HG03558 (cell line): ENCODE data around the gene NMT2.

Experiments
- ATAC-seq: cut with Tn5 transposase; IDR thresholded peaks from one replicate; pipeline ENCODE4 v1.9.1; 2021; ENCODE audit warnings: moderate number of reproducible peaks; ENCODE audit not compliant: unreplicated experiment; ENCODE audit errors: extremely low read depth

NMT2 gene

DNA sequence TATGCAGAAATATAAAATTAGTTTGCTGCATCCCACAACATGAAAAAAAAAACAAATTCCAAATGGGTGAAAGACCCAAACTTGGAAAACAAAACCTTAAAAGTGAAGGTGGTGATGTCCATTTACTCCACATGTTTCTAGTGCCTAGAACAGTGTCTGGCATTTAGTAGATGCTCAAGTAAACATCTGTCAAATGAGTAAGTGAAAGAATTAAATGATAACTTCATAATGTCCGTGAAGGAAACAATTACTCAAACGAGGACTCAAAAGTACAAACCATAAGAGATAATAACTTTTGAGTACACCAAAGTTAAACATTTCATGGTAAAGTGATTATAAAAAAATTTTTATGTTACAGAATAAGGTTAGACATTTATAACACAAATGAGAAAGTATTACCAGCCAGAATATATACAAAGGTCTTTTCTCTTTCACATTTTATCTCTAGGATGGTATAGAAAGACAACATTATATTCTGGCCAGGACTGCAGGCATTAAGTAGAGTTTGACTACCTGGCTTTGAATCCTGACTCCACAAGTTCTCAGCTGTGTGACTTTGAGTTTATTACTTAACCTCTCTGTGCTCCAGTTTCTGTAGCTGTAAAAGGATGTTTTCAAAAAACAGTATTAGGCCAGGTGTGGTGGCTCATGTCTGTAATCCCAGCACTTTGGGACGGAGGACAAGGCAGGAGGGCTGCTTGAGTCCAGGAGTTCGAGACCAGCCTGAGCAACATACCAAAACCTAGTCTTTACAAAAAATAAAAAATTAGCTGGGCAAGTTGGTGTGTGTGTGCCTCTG, 20.7 kb downstream of the NMT2 start:
- ATAC-seq: no peak

DNA sequence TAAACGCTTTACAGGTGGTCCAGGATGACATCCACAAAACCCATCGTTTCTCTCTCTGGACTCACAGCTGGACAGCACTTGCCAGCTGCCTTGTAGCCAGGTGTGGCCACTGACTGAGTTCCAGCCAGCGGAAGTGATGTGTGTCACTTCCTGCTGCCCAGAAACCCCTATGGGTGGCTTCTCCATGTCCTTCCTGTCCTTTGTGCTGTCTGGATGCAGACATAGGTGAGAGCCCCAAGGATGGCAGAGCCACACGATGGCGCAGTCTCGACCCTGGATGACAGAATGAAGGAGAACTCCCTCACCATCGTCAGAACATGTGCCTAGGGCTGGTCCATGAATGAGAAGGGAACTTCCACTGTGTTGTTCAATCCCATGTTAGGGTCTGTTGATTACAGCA, 22.1 kb downstream of the NMT2 start:
- ATAC-seq: no peak

DNA sequence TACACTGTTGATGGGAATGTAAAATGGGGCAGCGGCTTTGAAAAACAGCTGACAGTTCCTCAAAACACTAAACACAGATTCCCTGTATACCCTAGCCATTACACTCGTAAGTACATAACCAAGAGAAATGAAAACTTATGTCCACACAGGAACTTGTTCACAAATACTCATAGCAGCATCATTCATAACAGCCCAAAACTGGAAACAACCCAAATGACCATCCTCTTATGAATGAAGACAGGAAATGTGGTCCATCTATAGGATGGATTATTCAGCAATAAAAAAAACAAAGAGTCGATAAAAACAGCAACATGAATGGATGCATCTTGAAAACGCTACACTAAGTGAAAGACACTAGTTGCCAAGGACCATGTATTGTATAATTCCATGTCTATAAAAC, 23.7 kb downstream of the NMT2 start:
- no peak for ATAC-seq

DNA sequence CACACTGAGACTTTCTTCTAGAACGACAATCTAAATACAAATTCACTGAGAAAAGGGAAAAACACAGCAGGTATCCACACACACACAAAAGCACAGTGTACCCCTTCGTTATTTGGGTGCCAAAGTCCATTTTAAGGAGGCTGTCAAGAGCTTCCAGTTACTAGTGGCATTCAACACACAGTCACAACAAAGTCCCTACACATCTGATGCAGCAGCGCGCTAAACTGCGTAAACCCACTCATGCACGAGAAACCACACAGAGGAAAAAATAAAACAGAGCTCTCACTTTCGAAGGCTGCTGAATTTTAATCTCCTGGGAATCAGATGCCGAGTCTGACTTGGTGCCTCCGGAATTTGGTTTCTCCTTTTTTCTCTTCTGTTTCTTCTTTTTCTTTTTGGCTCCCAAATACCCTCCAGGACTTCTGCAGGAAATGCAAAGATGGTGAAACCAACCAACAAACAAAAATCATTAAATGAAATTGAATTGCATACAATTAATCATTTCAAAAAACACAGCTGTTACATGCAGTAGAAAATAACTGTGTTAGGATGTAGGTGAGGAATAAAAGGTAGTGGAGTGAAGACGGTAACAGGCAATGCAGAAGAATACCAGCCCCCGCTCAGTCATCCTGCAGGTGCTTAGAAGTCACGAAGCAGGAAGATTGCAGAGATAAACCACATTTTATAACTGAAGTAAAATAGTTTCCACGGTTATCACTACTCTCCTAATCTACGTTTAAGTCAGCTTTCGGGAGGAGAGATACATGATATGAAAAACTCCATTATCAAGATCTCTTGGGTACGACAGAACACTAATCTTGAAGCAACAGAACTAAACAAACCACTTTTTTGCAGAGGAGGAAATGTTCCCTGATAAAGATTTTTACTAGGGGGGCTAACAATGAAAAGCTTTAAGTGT, 27.1 kb downstream of the NMT2 start:
- peak; percentile 88 for ATAC-seq

DNA sequence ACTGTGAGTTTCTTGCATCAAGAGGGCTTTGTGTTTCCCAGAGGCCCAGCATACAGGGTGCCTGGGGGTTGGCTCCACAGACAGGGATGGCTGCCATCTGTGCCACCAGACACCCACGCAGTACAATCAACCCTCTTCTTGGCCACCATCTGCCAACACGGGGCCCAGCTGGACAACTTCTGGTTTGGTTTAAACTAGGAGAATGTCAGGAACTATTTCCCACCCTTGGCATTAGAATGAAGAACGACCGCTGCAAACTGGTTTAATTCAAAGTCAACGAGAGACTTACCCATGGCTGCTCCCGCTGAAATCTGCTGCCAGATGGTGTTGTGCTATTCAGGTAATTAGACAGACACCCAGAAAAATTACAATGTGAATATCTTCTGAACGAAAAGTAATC, 27.8 kb downstream of the NMT2 start:
- ATAC-seq: no peak

DNA sequence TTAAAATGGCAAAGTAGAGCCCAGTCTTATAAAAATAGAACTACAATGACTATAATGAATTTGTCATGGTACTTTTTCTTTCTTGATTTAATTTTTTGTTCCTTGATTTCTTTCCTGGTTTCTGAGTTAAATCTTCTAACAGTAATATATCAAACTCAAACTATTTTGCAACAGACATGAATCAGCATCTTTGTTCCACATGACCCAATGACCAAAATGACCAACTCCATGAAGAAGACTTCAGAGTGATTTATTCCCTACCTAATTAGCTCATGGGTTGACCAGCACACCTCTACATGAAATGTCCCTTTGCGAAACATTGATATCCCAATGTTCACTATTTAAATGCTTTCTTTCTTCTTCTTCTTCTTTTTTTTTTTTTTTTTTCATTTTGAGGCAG, 30.9 kb downstream of the NMT2 start:
- ATAC-seq: no peak

DNA sequence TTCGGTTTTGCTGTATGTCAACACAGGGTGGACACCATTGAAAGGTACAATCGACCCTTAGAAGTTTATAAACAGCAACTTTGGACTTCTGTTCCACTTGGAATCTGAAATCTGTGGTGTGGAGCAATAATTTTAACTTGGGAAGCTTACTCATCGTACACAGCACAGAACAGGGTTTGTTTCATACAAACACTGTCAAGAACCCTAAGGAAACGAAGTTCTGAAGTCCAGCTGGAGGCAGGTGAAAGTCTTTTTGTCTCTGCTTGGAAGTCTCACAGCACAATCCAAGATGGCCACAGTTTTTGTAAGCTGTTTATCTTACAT, 31.5 kb downstream of the NMT2 start:
- no peak for ATAC-seq

DNA sequence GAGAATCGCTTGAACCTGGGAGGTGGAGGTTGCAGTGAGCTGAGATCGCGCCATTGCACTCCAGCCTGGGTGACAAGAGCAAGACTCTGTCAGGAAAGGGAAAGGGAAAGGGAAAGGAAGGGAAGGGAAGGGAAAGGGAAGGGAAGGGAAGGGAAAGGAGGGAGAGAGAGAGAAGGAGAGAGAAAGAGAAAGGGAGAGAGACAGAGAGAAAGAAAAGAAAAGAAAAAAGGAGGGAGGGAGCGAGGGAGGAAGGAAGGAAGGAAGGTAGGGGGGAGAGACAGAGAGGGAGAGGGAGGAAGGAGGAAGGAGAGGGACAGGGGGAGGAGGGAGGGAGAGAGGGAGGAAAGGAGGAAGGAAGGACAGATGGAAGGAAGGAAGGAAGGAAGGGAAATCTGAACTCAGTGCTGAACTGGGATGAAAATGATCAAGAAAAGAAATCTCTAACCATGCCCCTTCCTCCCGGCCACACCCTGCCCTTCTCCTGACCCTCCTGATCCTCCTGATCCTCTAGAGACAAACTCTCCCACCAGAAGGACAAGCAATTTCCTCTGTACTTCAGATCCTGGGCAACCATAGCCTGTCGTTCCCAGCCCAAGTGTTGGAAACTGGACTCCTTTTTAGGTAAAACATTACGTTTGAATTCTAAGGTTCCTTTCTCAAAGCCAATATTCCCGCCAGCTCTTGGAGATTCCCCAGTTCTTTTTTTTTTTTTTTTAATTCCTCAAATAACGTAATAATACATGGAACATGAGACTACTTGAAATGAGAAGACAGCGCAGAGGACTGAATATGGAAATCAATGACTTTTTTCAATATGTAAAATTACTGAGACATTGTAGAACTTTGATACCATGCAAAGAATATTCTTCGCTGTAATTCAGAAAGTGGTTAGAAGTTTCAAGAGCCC, 32.1 kb downstream of the NMT2 start:
- ATAC-seq: no peak

DNA sequence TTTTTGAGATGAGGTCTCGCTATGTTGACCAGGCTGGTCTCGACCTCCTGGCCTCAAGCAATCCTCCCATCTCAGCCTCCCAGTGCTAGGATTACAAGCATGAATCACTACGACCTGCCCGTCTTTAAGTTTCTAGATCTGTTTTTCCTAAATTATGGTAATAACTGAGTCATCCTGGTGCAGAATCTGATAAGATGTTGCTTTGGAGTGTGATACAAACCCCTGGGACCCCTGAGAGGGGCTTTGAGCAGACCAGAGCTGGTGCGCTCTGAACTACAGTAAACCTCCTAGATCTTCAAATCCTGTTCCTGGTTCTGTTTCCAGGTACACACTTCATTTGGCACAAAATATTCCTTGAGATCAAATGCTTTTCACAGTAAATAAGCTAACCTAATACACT, 37.2 kb downstream of the NMT2 start:
- ATAC-seq: no peak

DNA sequence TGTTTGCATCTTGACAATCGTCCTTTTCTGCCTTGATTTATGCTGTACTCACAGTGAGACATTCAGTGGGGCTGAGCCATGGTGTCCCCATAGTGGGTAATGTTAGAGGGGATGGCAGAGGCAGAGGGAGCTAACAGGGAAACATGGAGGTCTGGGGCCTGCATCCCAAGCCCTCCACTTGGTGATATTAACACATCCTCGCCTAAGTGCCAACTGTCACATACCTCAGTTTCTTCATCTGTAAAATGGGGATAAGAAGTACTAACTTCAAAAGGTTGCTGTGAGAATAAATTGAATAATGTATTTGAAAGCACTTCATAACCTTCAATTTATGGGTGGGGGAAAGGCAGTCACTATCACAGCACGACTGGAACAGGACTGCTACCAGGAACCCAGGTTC, 43.6 kb downstream of the NMT2 start:
- ATAC-seq: no peak

DNA sequence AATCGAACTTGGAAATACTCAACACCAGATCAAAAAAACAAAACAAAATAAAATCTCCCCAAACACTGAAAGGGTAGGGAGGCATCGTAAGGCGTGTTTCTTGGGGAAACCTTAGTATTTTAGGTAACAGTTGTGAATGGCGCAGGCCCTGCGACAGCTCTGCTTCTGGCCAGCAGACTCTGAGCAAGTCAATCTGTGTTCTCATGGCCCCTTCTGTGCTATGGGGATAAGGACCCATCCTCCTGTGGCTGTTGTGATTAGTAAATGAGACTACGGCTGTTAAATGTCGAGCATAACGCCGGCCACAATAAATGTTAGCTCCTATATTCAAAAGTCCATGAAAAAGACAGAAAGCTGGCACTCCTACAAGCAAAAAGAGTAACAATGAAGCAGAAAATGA, 44.3 kb downstream of the NMT2 start:
- no peak for ATAC-seq

DNA sequence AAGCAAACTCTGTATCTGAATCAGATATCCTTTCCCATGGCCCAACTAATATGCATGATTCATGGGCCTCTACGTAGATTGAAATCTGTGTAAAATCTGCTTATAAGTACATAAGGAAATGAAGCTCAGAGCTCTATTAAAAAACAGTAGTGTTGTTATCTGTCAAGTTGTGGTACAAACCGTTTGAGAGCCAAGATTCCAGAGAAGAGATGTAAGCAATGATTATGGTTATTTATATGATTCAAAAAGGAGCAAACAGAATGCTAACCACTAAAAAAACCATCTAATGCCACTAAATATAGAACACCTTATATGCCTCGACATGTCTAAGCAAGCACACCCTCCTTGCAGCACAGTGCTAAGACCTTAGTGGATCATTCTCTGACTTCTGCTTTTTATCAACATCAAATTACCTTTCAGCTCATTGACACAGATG, 44.7 kb downstream of the NMT2 start:
- no peak for ATAC-seq

DNA sequence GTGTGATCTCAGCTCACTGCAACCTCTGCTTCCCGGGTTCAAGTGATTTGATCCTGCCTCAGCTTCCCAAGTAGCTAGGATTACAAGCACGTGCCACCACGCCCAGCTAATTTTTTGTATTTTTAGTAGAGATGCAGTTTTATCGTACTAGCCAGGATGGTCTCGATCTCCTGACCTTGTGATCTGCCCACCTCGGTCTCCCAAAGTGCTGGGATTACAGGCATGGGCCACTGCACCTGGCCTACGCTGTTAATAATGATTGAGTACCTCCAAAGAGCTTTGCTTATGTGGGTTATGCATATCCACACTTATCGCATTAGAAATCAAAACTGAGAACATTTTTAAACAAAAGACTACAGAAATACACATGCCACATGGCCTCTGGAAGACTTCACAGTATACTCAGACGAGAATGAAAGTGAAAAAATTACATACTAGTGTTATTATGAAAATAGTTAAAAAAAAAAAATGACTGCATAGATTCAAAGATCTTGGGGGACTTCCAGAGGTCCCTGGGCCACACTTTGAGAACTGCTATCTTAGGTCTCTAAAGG, 45.9 kb downstream of the NMT2 start:
- peak; percentile 90 for ATAC-seq

DNA sequence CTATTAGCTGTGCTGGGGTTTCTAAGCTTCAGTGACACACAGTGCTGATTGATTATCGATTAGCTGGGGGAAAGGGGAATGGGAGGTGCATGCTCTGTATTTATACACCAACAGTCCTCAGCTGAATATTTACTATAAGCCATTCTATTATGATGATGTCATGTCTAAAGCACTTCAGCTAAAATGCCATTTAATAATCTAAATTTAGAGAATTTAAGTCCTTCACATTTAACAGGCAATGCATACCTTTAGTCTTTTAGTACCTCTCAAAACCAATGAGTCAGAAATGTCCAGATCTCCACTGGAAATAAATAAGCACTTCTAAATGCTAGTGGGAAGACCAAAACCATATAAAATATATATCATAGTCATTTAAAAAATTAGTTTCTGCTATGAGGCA, 46.8 kb downstream of the NMT2 start:
- ATAC-seq: no peak

DNA sequence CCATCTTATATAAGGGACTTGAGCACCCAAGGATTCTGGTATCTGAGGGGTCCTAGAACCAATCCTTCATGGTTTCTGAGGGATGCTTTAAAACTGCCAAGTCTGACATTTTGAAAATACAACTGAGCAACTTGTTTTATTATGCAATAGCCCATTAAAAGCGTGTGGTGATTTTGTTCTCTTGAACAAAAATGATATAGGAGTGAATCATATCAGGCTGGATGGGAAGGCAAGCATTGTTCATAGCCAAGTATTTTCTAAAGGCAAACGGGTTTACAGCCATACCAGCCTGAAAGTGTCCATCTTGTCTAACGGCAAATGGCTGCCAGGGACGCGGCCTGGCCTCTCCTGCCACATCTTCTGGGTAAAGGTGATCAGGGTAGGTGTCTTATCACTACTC, 48.0 kb downstream of the NMT2 start:
- no peak for ATAC-seq

DNA sequence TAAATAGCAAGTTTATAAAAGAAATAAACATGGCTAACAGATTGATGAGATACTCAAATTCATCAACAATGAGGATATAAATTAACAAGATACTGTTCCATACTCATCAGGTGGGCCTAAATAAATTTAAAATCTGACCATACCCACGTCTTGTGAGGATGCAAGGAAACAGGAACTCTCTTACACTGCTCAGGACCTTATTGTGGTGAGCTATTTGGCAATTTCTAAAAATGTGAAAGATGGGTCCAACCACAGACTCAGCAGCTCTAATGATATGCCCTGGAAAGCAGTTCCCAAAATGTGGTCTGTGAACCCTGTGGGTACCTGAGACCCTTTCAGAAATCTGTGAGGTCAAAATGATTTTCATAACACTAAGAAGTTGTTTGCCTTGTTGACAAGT, 49.9 kb downstream of the NMT2 start:
- no peak for ATAC-seq

DNA sequence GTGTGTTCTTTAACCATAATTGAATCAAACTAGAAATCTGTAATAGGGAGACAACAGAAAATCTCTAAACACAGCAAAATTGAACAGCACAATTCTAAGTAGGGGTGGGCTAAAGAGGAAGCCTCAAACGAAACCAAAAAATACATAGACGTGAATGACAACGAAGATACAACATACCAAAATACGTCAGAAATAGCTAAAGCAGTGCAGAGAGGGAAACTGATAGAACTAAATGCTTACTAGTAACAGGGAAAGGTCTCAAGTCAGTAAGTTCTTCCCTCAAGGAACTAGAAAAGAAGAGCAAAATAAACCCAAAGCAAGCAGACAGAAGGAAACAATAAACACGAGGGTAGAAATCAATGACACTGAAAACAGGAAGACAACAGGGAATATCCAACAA, 52.3 kb downstream of the NMT2 start:
- no peak for ATAC-seq

DNA sequence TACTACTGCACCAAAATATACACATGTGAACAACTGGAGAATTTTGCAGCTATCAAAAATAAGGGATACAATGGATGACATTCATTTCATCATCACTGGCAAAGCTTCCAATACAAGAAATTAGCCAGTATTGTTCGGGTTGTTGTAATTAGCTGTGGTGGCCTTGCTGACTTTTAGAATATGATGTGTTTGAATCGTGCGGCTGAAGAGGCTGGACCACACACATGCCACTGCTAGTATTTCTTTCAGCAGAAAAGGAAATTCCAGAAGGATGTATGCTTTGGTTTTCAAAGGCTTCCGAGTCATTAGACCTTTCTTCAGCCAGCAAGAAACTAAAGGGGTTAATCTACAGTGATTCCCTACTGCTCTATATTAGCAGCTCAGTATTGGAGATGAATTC, 54.7 kb downstream of the NMT2 start:
- no peak for ATAC-seq

DNA sequence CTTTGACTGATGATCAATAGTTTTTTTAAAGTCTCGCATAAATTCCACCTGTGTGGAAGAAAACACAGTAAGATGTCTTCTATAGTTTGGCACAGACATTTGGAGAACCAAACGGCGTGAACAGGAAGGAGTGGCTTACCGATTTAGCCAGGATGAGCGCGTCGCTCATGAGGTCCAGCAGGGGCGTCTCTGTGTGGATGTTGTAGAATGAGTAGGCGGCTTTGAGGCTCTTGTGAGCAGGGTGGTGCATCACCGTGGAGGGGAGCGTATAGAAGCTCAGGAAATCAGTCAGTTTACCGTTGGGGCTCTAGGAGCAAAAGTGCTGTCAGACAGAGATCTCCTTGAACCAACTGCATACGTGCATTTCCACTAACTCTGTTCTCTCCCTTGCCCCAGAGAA, 55.8 kb downstream of the NMT2 start:
- ATAC-seq: no peak

DNA sequence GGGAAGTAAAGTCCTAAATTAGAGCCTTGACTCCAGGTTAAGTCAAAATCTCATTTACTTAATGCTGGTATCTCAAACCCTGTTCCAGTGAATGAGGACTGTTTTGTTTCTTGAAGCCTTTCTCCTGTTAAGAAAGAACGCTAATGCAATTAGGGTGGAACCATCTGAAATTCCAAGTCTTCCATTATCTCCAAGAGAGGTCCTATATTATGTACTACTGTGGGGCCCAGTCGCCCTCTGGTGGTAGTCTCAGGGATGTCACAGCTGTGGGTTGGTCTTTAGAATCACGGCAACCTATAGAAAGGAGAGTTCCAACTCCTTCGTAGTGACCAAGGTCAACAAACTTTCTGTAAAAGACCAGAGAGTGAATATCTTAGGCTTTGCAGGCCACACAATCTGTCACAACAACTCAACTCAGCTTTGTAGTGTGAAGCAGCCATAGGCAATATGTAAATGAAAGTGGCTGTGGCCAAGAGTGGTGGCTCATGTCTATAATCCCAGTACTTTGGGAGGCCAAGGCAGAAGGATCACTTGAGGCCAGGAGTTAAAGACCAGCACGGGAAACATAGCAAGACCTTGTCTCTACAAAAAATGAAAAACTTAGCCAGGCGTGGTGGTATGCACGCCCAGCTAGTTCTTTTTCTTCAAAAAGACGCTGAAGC, 62.0 kb downstream of the NMT2 start:
- no peak for ATAC-seq
